HG02571 (cell line): ENCODE data around the gene GAA.
A peak's percentile ranks its signal among the peaks of the same experiment; 100 is the strongest.
"Not testable (repeated sequence)": the region's sequence is repeated elsewhere in the genome, so short reads cannot be mapped to it uniquely, and the experiment has no call there.

ENCODE experiments used
- ATAC-seq: cut with Tn5 transposase; IDR thresholded peaks from one replicate; pipeline ENCODE4 v1.9.1; 2021; ENCODE audit warnings: mild to moderate bottlenecking, moderate library complexity; ENCODE audit not compliant: unreplicated experiment

The GAA gene

GRCh38 chr17:80145076-80146075, 44.0 kb downstream of the GAA start:
- no peak for ATAC-seq

- ATAC-seq: peak; percentile 13
Measured at GRCh38 chr17:80146121-80147034, 45.0 kb downstream of the GAA start.

- ATAC-seq: peak; percentile 80
Measured at GRCh38 chr17:80147035-80147822, 45.8 kb downstream of the GAA start, which contains the start of gene EIF4A3. TSS of gene EIF4A3 (minus strand) at chr17:80147128. CDS start at chr17:80146961, 167 bp downstream.

- no peak for ATAC-seq
Measured at GRCh38 chr17:80151333-80151732, 50.0 kb downstream of the GAA start.

GRCh38 chr17:80152081-80152702, 50.8 kb downstream of the GAA start:
- ATAC-seq: no peak

- ATAC-seq: no peak
Measured at GRCh38 chr17:80153004-80153403, 51.6 kb downstream of the GAA start.

GRCh38 chr17:80154166-80154565, 52.8 kb downstream of the GAA start:
- no peak for ATAC-seq

- ATAC-seq: not testable (repeated sequence)
Measured at GRCh38 chr17:80155600-80155999, 54.2 kb downstream of the GAA start.

GRCh38 chr17:80158846-80159245, 57.5 kb downstream of the GAA start:
- ATAC-seq: no peak

- no peak for ATAC-seq
Measured at GRCh38 chr17:80160536-80160935, 59.2 kb downstream of the GAA start.

GRCh38 chr17:80163336-80163735, 62.0 kb downstream of the GAA start:
- no peak for ATAC-seq

- ATAC-seq: no peak
Measured at GRCh38 chr17:80164185-80164584, 62.8 kb downstream of the GAA start.

- ATAC-seq: no peak
Measured at GRCh38 chr17:80166446-80166845, 65.1 kb downstream of the GAA start.

- no peak for ATAC-seq
Measured at GRCh38 chr17:80168371-80168770, 67.0 kb downstream of the GAA start.

GRCh38 chr17:80169107-80169506, 67.7 kb downstream of the GAA start:
- no peak for ATAC-seq
